WTC11 (cell line): ENCODE results near the gene GFOD1. TPM values are rescaled to one million over a fixed set of nuclear protein-coding genes. Genes with fewer than 3 reads are reported as not detected.

ENCODE experiments used
- ATAC-seq: fragments of 200-7000 bp; cut with Tn5 transposase; 2 replicates; pipeline ENCODE4 v1.10.0; 2021; ENCODE audit warnings: mild to moderate bottlenecking, moderate library complexity
- CTCF ChIA-PET: fragments of 300-600 bp; sonication (Branson Sonifier 250); formaldehyde crosslinking; loops from one replicate; lab custom pipeline; 2021; ENCODE audit warnings: antibody characterized with exemption; lab: Charles Lee
- POLR2A ChIA-PET: fragments of 350-600 bp; sonication (Branson Sonifier 250); formaldehyde crosslinking; loops from one replicate; lab custom pipeline; 2021; ENCODE audit warnings: antibody characterized with exemption; lab: Charles Lee
- DNase-seq: peaks from one replicate; pipeline ENCODE4 v3.0.0; 2021; ENCODE audit warnings: low spot score
- H3K27ac Mint-ChIP-seq: 2 replicates; pipeline ENCODE4 v1.8.0; 2021; ENCODE audit warnings: mixed read lengths
- H3K27me3 Mint-ChIP-seq: 2 replicates; pipeline ENCODE4 v1.8.0; 2021; ENCODE audit warnings: low read depth, mild to moderate bottlenecking, moderate library complexity, mixed read lengths
- H3K36me3 Mint-ChIP-seq: 2 replicates; pipeline ENCODE4 v1.8.0; 2021; ENCODE audit warnings: mixed read lengths
- H3K4me1 Mint-ChIP-seq: 2 replicates; pipeline ENCODE4 v1.8.0; 2022; ENCODE audit warnings: mixed read lengths
- H3K4me3 Mint-ChIP-seq: 2 replicates; pipeline ENCODE4 v1.8.0; 2021; ENCODE audit warnings: mild to moderate bottlenecking, moderate library complexity, mixed read lengths
- H3K9me3 Mint-ChIP-seq: 2 replicates; pipeline ENCODE4 v1.8.0; 2021; ENCODE audit warnings: mixed read lengths
- AFF4 ChIP-seq: sonication (generic); formaldehyde crosslinking; IDR thresholded peaks from 2 replicates; pipeline ENCODE4 v1.8.1; 2023; ENCODE audit warnings: mild to moderate bottlenecking, missing genetic modification reagents, borderline replicate concordance
- ATF1 ChIP-seq: sonication (generic); formaldehyde crosslinking; IDR thresholded peaks from 2 replicates; pipeline ENCODE4 v1.8.1; 2023; ENCODE audit warnings: mild to moderate bottlenecking, moderate library complexity, missing genetic modification reagents
- CTCF ChIP-seq: fragments of 200-600 bp; IDR thresholded peaks from 2 replicates; pipeline ENCODE4 v1.8.0; 2022; ENCODE audit warnings: antibody characterized with exemption
- ERG ChIP-seq: fragments of 250-450 bp; sonication (Bioruptor Pico); IDR thresholded peaks from 2 replicates; pipeline ENCODE4 v1.8.0; 2021; ENCODE audit warnings: mild to moderate bottlenecking
- IRF1 ChIP-seq: sonication (generic); formaldehyde crosslinking; IDR thresholded peaks from 2 replicates; pipeline ENCODE4 v1.8.0; 2023; ENCODE audit warnings: missing genetic modification reagents
- MYBL2 ChIP-seq: sonication (generic); formaldehyde crosslinking; IDR thresholded peaks from 2 replicates; pipeline ENCODE4 v1.8.1; 2023; ENCODE audit warnings: mild to moderate bottlenecking, moderate library complexity, missing genetic modification reagents
- NFATC4 ChIP-seq: fragments of 250-450 bp; sonication (Bioruptor Pico); IDR thresholded peaks from 2 replicates; pipeline ENCODE4 v1.9.0; 2021; ENCODE audit warnings: mild to moderate bottlenecking
- NFE2L1 ChIP-seq: sonication (generic); formaldehyde crosslinking; IDR thresholded peaks from 2 replicates; pipeline ENCODE4 v1.8.1; 2023; ENCODE audit warnings: missing genetic modification reagents
- NFYB ChIP-seq: sonication (generic); formaldehyde crosslinking; conservative IDR thresholded peaks from 2 replicates; pipeline ENCODE4 v1.8.0; 2022; ENCODE audit warnings: low read depth, missing genetic modification reagents
- SMAD4 ChIP-seq: sonication (generic); formaldehyde crosslinking; IDR thresholded peaks from 2 replicates; pipeline ENCODE4 v1.8.0; 2022; ENCODE audit warnings: mild to moderate bottlenecking, missing genetic modification reagents
- SOX15 ChIP-seq: fragments of 250-450 bp; sonication (Bioruptor Pico); IDR thresholded peaks from 2 replicates; pipeline ENCODE4 v1.9.0; 2021; ENCODE audit warnings: mild to moderate bottlenecking
- TCF7 ChIP-seq: sonication (generic); formaldehyde crosslinking; IDR thresholded peaks from 2 replicates; pipeline ENCODE4 v1.8.0; 2022; ENCODE audit warnings: mild to moderate bottlenecking, low read depth, missing genetic modification reagents, moderate library complexity
- TP53 ChIP-seq: sonication (generic); formaldehyde crosslinking; IDR thresholded peaks from 2 replicates; pipeline ENCODE4 v1.8.1; 2023; ENCODE audit warnings: mild to moderate bottlenecking, missing genetic modification reagents
- ZBTB21 ChIP-seq: sonication (generic); formaldehyde crosslinking; IDR thresholded peaks from 2 replicates; pipeline ENCODE4 v1.8.1; 2023; ENCODE audit warnings: mild to moderate bottlenecking, missing genetic modification reagents, borderline replicate concordance
- ZNF138 ChIP-seq: sonication (generic); formaldehyde crosslinking; conservative IDR thresholded peaks from 2 replicates; pipeline ENCODE4 v1.8.1; 2022; ENCODE audit warnings: mild to moderate bottlenecking, moderate library complexity, missing genetic modification reagents
- ZNF219 ChIP-seq: sonication (generic); formaldehyde crosslinking; IDR thresholded peaks from 2 replicates; pipeline ENCODE4 v1.8.0; 2023; ENCODE audit warnings: missing genetic modification reagents, mild to moderate bottlenecking, borderline replicate concordance
- ZNF317 ChIP-seq: sonication (generic); formaldehyde crosslinking; IDR thresholded peaks from 2 replicates; pipeline ENCODE4 v1.8.1; 2023; ENCODE audit warnings: low read depth, mild to moderate bottlenecking, moderate library complexity, missing genetic modification reagents, borderline replicate concordance
- ZNF532 ChIP-seq: fragments of 250-450 bp; sonication (Bioruptor Pico); IDR thresholded peaks from 2 replicates; pipeline ENCODE4 v1.9.0; 2021; ENCODE audit warnings: mild to moderate bottlenecking, borderline replicate concordance
- ZNF671 ChIP-seq: fragments of 250-450 bp; sonication (Bioruptor Pico); IDR thresholded peaks from 2 replicates; pipeline ENCODE4 v1.8.0; 2021; ENCODE audit warnings: mild to moderate bottlenecking
- ZSCAN18 ChIP-seq: fragments of 250-450 bp; sonication (Bioruptor Pico); IDR thresholded peaks from 2 replicates; pipeline ENCODE4 v2.1.2; 2022; ENCODE audit warnings: mild to moderate bottlenecking, moderate library complexity
- total RNA-seq: library from RNA; stranded (reverse); gene quantifications from 3 replicates; pipeline ENCODE4 v1.2.3, GENCODE V29; 2021

The GFOD1 gene
- total RNA-seq, 1 experiment from 2014 or later, result 8.5 TPM

- no peak for TF ChIP-seq CTCF
- TF ChIP-seq, all 79 proteins: peak for 0
Measured at GRCh38 chr6:13500264-13500663, 12.9 kb upstream of the GFOD1 start (continued).

GRCh38 chr6:13496513-13497190, 9.3 kb upstream of the GFOD1 start:
- TF ChIP-seq SOX15 (CRISPR knock-in tag), result no peak
- no peak for TF ChIP-seq ZNF219
- no peak for TF ChIP-seq NFATC4
- no peak for TF ChIP-seq ZNF671 (CRISPR knock-in tag)
- no peak for TF ChIP-seq ZNF138 (CRISPR knock-in tag)
- no peak for TF ChIP-seq ZNF317 (CRISPR knock-in tag)
- TF ChIP-seq NFE2L1 (CRISPR knock-in tag), result no peak
- TF ChIP-seq SMAD4 (CRISPR knock-in tag), result no peak
- no peak for TF ChIP-seq ZSCAN18
- TF ChIP-seq ZBTB21 (CRISPR knock-in tag), result no peak
- TF ChIP-seq MYBL2 (CRISPR knock-in tag), result no peak
- no peak for TF ChIP-seq TCF7 (CRISPR knock-in tag)
- no peak for TF ChIP-seq ATF1 (CRISPR knock-in tag)
- TF ChIP-seq AFF4, result no peak
- no peak for TF ChIP-seq ERG
- TF ChIP-seq TP53 (CRISPR knock-in tag), result no peak
- no peak for TF ChIP-seq IRF1
- no peak for TF ChIP-seq ZNF532 (CRISPR knock-in tag)
- no peak for TF ChIP-seq NFYB (CRISPR knock-in tag)
- TF ChIP-seq, all 79 proteins: peak for 0

More at GRCh38 chr6:13496513-13497190, 9.3 kb upstream of the GFOD1 start:
- ATAC-seq (no peak), DNase-seq (no peak)
- no peak overlapping the region for H3K27ac Mint-ChIP-seq
- CTCF ChIA-PET, result interaction anchor here (1.0 to 1.7 kb wide), 2 partner anchors 68 to 78 kb away, joined by 3 to 6 read pairs; partner anchors contain the start of gene SIRT5
- POLR2A ChIA-PET, result interaction anchor here (0.5 kb wide), 1 partner anchor 65 kb away, joined by 3 read pairs; no protein-coding TSS in a partner anchor
- no peak overlapping the region for H3K4me3 Mint-ChIP-seq
- H3K4me1 Mint-ChIP-seq, result peaks cover 32% of the 10 kb centered on the region
- H3K36me3 Mint-ChIP-seq, result no peaks in the 10 kb centered on the region
- H3K9me3 Mint-ChIP-seq, result no peaks in the 10 kb centered on the region
- H3K27me3 Mint-ChIP-seq, result peaks cover under 1% of the 10 kb centered on the region; the same call in 1 of the 2 replicates
